Naive thymus-derived CD4-positive, alpha-beta T cell (primary cell): Measurements from ENCODE around the gene ABCG5. TPM values are rescaled to one million over a fixed set of nuclear protein-coding genes. Genes with fewer than 3 reads are reported as not detected.
A peak's percentile ranks its signal among the peaks of the same experiment; 100 is the strongest.

ENCODE experiments used
- ATAC-seq: fragments of 150-1000 bp; cut with Tn5 transposase; 2 replicates; pipeline ENCODE4 v1.10.0; 2021; ENCODE audit warnings: mild to moderate bottlenecking, moderate library complexity
- CTCF ChIA-PET: fragments of 350-600 bp; sonication (Branson Sonifier 250); formaldehyde crosslinking; loops from one replicate; lab custom pipeline; 2021; ENCODE audit warnings: antibody characterized with exemption; lab: Charles Lee
- POLR2A ChIA-PET: fragments of 350-600 bp; sonication (Branson Sonifier 250); formaldehyde crosslinking; loops from one replicate; lab custom pipeline; 2021; ENCODE audit warnings: antibody characterized with exemption, inconsistent platforms; lab: Charles Lee
- DNase-seq, 9 donors: peaks; one replicate each; pipeline versions ENCODE4 v3.0.0 to v3.0.0-alpha.2; 2020 to 2022; ENCODE audit warnings: mixed read lengths in 1 of 9
- H3K27ac ChIP-seq: one replicate; pipeline ENCODE4 v1.7.0; 2013; ENCODE audit warnings: mild to moderate bottlenecking, low read depth, low read length, moderate library complexity
- H3K27me3 ChIP-seq, 2 donors: one replicate each; pipeline ENCODE4 v1.7.0; 2013; ENCODE audit warnings: low read length in 2 of 2, mild to moderate bottlenecking in 2 of 2, moderate library complexity in 2 of 2; ENCODE audit not compliant: control insufficient read depth in 2 of 2, insufficient read depth in 2 of 2
- H3K36me3 ChIP-seq, 3 experiments: 1 replicate in 2 of 3; 2 replicates in 1 of 3; pipeline ENCODE4 v1.7.0; 2013; ENCODE audit warnings: low read length in 3 of 3, mild to moderate bottlenecking in 3 of 3, moderate library complexity in 1 of 3; ENCODE audit not compliant: insufficient read depth in 3 of 3, control insufficient read depth in 2 of 3
- H3K4me1 ChIP-seq, 2 donors: one replicate each; pipeline ENCODE4 v1.7.0; 2013; ENCODE audit warnings: low read length in 2 of 2, mild to moderate bottlenecking in 2 of 2, moderate library complexity in 1 of 2; ENCODE audit not compliant: control insufficient read depth in 2 of 2, insufficient read depth in 2 of 2
- H3K4me3 ChIP-seq: 2 replicates; pipeline ENCODE4 v1.7.0; 2013; ENCODE audit warnings: mild to moderate bottlenecking, low read length
- H3K9me3 ChIP-seq, 3 experiments: 1 replicate in 2 of 3; 2 replicates in 1 of 3; pipeline ENCODE4 v1.7.0; 2013; ENCODE audit warnings: low read length in 3 of 3; ENCODE audit not compliant: control insufficient read depth in 2 of 3
- H3K27ac Mint-ChIP-seq, 9 donors: one replicate each; pipeline ENCODE4 v1.8.0; 2020 to 2022; ENCODE audit warnings: mixed read lengths in 9 of 9, mild to moderate bottlenecking in 8 of 9, moderate library complexity in 5 of 9, inconsistent platforms in 2 of 9
- H3K27me3 Mint-ChIP-seq, 5 donors: one replicate each; pipeline ENCODE4 v1.8.0; 2021 to 2022; ENCODE audit warnings: mixed read lengths in 5 of 5, mild to moderate bottlenecking in 1 of 5
- H3K36me3 Mint-ChIP-seq, 5 donors: one replicate each; pipeline ENCODE4 v1.8.0; 2020 to 2022; ENCODE audit warnings: mixed read lengths in 5 of 5, mild to moderate bottlenecking in 3 of 5, inconsistent platforms in 1 of 5
- H3K4me1 Mint-ChIP-seq, 7 donors: one replicate each; pipeline ENCODE4 v1.8.0; 2020 to 2022; ENCODE audit warnings: mixed read lengths in 7 of 7, mild to moderate bottlenecking in 3 of 7, inconsistent platforms in 1 of 7
- H3K4me3 Mint-ChIP-seq, 10 donors: one replicate each; pipeline ENCODE4 v1.8.0; 2020 to 2022; ENCODE audit warnings: mild to moderate bottlenecking in 10 of 10, mixed read lengths in 10 of 10, moderate library complexity in 6 of 10, inconsistent platforms in 2 of 10
- H3K9me3 Mint-ChIP-seq, 11 donors: one replicate each; pipeline ENCODE4 v1.8.0; 2020 to 2022; ENCODE audit warnings: mixed read lengths in 11 of 11, mild to moderate bottlenecking in 4 of 11, inconsistent platforms in 1 of 11, moderate library complexity in 1 of 11
- intact Hi-C, 2 donors: fragments of 100-400 bp; cut with micrococcal nuclease; formaldehyde crosslinking; loops; one replicate each; pipeline ENCODE4 v1.15.1; 2023
- polyA plus RNA-seq, 2 donors: library from polyadenylated mRNA; unstranded; fragments of 300-500 nt; fragmentation: Illumina TruSeq; gene quantifications; one replicate each; pipeline ENCODE4 v1.2.3, GENCODE V29; 2021
- total RNA-seq, 6 experiments: library from RNA in 5 of 6; stranded (reverse) in 5 of 6; gene quantifications; 1 replicate in 5 of 6; 2 replicates in 1 of 6; pipeline ENCODE4 v1.2.3 and lab custom pipeline; 2021 to 2026

Gene ABCG5
- total and polyA plus RNA-seq, 7 experiments from 2014 or later: not detected

- Mint-ChIP-seq H3K4me3 (no peak overlapping the region), H3K9me3 (peaks cover 0 to 4% (median 0%) of the 10 kb centered on the region in 11 donors), H3K27ac (no peak overlapping the region), H3K4me1 (no peaks in the 10 kb centered on the region), H3K36me3 (peaks cover 0 to 3% (median 0%) of the 10 kb centered on the region in 5 donors), H3K27me3 (peaks cover 21 to 36% (median 24%) of the 10 kb centered on the region in 5 donors)
- no peak for DNase-seq
- Histone ChIP-seq H3K4me3 (no peak overlapping the region), H3K27ac (no peak overlapping the region), H3K36me3 (no peaks in the 10 kb centered on the region), H3K9me3 (no peaks in the 10 kb centered on the region), H3K4me1 (no peaks in the 10 kb centered on the region), H3K27me3 (no peaks in the 10 kb centered on the region)
- no peak for ATAC-seq
- intact Hi-C loops: no loop called here
- ChIA-PET POLR2A (no interaction called here), CTCF (no interaction called here)
These were observed 14.1 kb downstream of the ABCG5 start for GRCh38 chr2:43824512-43824911.

- DNase-seq (no peak), ATAC-seq (no peak)
- H3K27me3 ChIP-seq: no peaks in the 10 kb centered on the region
- intact Hi-C loops: no loop called here
- CTCF ChIA-PET: no interaction called here
- Mint-ChIP-seq H3K4me3 (no peak overlapping the region), H3K27me3 (peaks cover 19 to 33% (median 21%) of the 10 kb centered on the region in 5 donors), H3K36me3 (peaks cover 0 to 3% (median 0%) of the 10 kb centered on the region in 5 donors), H3K27ac (no peak overlapping the region), H3K9me3 (peaks cover 0 to 4% (median 0%) of the 10 kb centered on the region in 11 donors), H3K4me1 (no peaks in the 10 kb centered on the region)
- no peaks in the 10 kb centered on the region for H3K9me3 ChIP-seq
- no peak overlapping the region for H3K4me3 ChIP-seq
- no peaks in the 10 kb centered on the region for H3K36me3 ChIP-seq
- POLR2A ChIA-PET: no interaction called here
- H3K4me1 ChIP-seq: no peaks in the 10 kb centered on the region
- H3K27ac ChIP-seq: no peak overlapping the region
These were observed 14.9 kb downstream of the ABCG5 start for GRCh38 chr2:43823751-43824150.

GRCh38 chr2:43822839-43823238 lies 15.8 kb downstream of the ABCG5 start:
- Histone ChIP-seq H3K4me1 (no peaks in the 10 kb centered on the region), H3K27me3 (no peaks in the 10 kb centered on the region), H3K27ac (no peak overlapping the region), H3K9me3 (no peaks in the 10 kb centered on the region), H3K36me3 (no peaks in the 10 kb centered on the region), H3K4me3 (no peak overlapping the region)
- POLR2A ChIA-PET: no interaction called here
- Mint-ChIP-seq H3K27ac (no peak overlapping the region), H3K4me1 (no peaks in the 10 kb centered on the region), H3K36me3 (peaks cover 0 to 3% (median 0%) of the 10 kb centered on the region in 5 donors), H3K27me3 (peaks cover 19 to 30% (median 21%) of the 10 kb centered on the region in 5 donors), H3K9me3 (peaks cover 0 to 4% (median 0%) of the 10 kb centered on the region in 11 donors), H3K4me3 (no peak overlapping the region)
- DNase-seq: no peak
- CTCF ChIA-PET: no interaction called here
- ATAC-seq: no peak
- intact Hi-C loops: no loop called here

GRCh38 chr2:43819491-43820163 lies 19.0 kb downstream of the ABCG5 start:
- POLR2A ChIA-PET: no interaction called here
- ATAC-seq: no peak
- Histone ChIP-seq H3K4me3 (no peak overlapping the region), H3K9me3 (no peaks in the 10 kb centered on the region), H3K27ac (no peak overlapping the region), H3K4me1 (no peaks in the 10 kb centered on the region), H3K27me3 (no peaks in the 10 kb centered on the region), H3K36me3 (no peaks in the 10 kb centered on the region)
- peaks cover 0 to 9% (median 0%) of the 10 kb centered on the region in 11 donors for H3K9me3 Mint-ChIP-seq
- no peak overlapping the region for H3K4me3 Mint-ChIP-seq
- H3K27ac Mint-ChIP-seq: no peak overlapping the region
- no peak for DNase-seq
- intact Hi-C loops: no loop called here
- H3K27me3 Mint-ChIP-seq: peaks cover 16 to 26% (median 21%) of the 10 kb centered on the region in 5 donors
- peaks cover 0 to 3% (median 0%) of the 10 kb centered on the region in 5 donors for H3K36me3 Mint-ChIP-seq
- CTCF ChIA-PET: no interaction called here
- H3K4me1 Mint-ChIP-seq: no peaks in the 10 kb centered on the region

- DNase-seq (no peak), ATAC-seq (peak; percentile 29)
- no peaks in the 10 kb centered on the region for H3K27me3 ChIP-seq
- H3K9me3 ChIP-seq: no peaks in the 10 kb centered on the region
- Mint-ChIP-seq H3K27ac (no peak overlapping the region), H3K4me3 (no peak overlapping the region), H3K9me3 (peaks cover 0 to 9% (median 0%) of the 10 kb centered on the region in 11 donors), H3K36me3 (peaks cover 0 to 3% (median 0%) of the 10 kb centered on the region in 5 donors), H3K4me1 (no peaks in the 10 kb centered on the region), H3K27me3 (peaks cover 16 to 21% (median 18%) of the 10 kb centered on the region in 5 donors)
- no peaks in the 10 kb centered on the region for H3K4me1 ChIP-seq
- H3K36me3 ChIP-seq: no peaks in the 10 kb centered on the region
- intact Hi-C loops: no loop called here
- no peak overlapping the region for H3K27ac ChIP-seq
- CTCF ChIA-PET: no interaction called here
- POLR2A ChIA-PET: no interaction called here
- no peak overlapping the region for H3K4me3 ChIP-seq
These were observed 19.9 kb downstream of the ABCG5 start for GRCh38 chr2:43818761-43819160.

GRCh38 chr2:43814711-43815110 lies 23.9 kb downstream of the ABCG5 start:
- H3K9me3 Mint-ChIP-seq: peaks cover 0 to 6% (median 0%) of the 10 kb centered on the region in 11 donors
- H3K4me3 Mint-ChIP-seq: no peak overlapping the region
- peaks cover 0 to 6% (median 0%) of the 10 kb centered on the region in 5 donors for H3K36me3 Mint-ChIP-seq
- Histone ChIP-seq H3K9me3 (no peaks in the 10 kb centered on the region), H3K36me3 (no peaks in the 10 kb centered on the region), H3K27ac (no peak overlapping the region), H3K4me3 (no peak overlapping the region), H3K4me1 (no peaks in the 10 kb centered on the region), H3K27me3 (no peaks in the 10 kb centered on the region)
- DNase-seq (no peak), ATAC-seq (no peak)
- CTCF ChIA-PET: no interaction called here
- no peaks in the 10 kb centered on the region for H3K27me3 Mint-ChIP-seq
- POLR2A ChIA-PET: no interaction called here
- no peak overlapping the region for H3K27ac Mint-ChIP-seq
- intact Hi-C loops: no loop called here
- H3K4me1 Mint-ChIP-seq: no peaks in the 10 kb centered on the region

- DNase-seq: no peak
- peaks cover 0 to 6% (median 0%) of the 10 kb centered on the region in 11 donors for H3K9me3 Mint-ChIP-seq
- H3K9me3 ChIP-seq: no peaks in the 10 kb centered on the region
- H3K27ac Mint-ChIP-seq: no peak overlapping the region
- no peak overlapping the region for H3K4me3 Mint-ChIP-seq
- H3K36me3 Mint-ChIP-seq: peaks cover 0 to 6% (median 0%) of the 10 kb centered on the region in 5 donors
- POLR2A ChIA-PET: no interaction called here
- intact Hi-C loops: no loop called here
- no peak overlapping the region for H3K4me3 ChIP-seq
- no peaks in the 10 kb centered on the region for H3K27me3 Mint-ChIP-seq
- H3K4me1 Mint-ChIP-seq: no peaks in the 10 kb centered on the region
- no peak for ATAC-seq
- H3K36me3 ChIP-seq: no peaks in the 10 kb centered on the region
- CTCF ChIA-PET: no interaction called here
- H3K27ac ChIP-seq: no peak overlapping the region
- no peaks in the 10 kb centered on the region for H3K4me1 ChIP-seq
- H3K27me3 ChIP-seq: no peaks in the 10 kb centered on the region
These were observed 25.7 kb downstream of the ABCG5 start for GRCh38 chr2:43812947-43813346.
